Amniotic epithelial cell (primary cell): Measurements from ENCODE around the gene OSGIN1.

Experiments
- DNase-seq: peaks from one replicate; pipeline ENCODE4 v3.0.0-alpha.2; 2010; ENCODE audit warnings: low read depth

OSGIN1 gene

DNA sequence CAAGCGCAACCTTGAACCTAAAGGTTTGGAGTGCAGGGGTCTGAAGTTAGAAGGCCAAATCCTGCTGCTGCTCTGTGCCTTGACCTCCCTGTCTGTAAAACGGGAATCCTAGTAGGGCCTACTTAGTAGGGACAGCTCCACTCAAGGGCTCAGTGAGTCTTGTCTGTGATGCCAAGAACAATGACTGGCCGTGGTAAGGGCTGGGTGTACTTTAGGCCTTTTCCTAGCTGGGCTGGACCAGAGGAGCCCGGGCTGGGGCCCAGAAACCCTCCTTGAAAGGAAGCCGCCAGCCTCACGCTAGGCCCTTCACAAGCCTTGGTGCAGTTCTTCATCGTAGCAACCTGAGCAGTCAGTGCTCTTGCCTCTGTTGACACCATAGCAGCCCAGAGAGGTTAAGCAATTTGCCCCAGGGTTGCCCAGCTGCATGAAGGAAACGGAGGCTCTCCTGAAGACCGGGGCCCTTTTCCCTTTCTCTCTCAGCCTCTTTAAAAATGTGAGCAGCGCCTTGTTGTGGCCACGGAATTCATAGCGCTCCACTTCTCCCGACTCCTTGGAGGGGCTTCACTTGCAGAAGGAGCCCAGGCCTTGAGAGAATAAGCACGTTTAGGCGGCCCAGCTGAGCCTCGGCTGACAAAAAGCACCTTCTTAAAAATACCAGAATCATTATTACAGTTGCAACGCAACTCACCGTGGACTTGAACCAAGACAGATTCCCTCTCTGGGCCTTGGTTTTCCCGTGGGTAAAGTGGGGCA lies 19.4 kb downstream of the OSGIN1 start:
- DNase-seq = no peak

DNA sequence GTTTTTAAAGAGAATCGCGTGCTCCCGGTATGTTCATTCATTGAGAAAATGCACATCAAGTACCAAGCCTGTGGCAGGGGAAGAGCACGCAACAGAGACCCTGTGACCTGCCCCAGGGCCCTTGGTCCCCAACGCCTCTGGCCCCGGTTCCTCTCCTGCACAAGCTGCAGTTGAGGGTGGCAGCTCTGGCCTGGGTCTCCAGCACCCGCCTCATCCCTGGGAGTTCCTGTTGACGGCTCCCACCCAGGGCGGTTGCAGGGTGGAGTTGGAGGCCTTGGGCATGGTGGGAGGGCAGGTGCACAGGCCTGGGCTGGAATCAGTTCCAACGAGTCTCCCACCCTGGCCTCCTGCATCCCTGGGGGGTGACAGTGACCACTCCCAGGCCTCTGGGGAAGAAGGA lies 20.0 kb downstream of the OSGIN1 start:
- DNase-seq = no peak

DNA sequence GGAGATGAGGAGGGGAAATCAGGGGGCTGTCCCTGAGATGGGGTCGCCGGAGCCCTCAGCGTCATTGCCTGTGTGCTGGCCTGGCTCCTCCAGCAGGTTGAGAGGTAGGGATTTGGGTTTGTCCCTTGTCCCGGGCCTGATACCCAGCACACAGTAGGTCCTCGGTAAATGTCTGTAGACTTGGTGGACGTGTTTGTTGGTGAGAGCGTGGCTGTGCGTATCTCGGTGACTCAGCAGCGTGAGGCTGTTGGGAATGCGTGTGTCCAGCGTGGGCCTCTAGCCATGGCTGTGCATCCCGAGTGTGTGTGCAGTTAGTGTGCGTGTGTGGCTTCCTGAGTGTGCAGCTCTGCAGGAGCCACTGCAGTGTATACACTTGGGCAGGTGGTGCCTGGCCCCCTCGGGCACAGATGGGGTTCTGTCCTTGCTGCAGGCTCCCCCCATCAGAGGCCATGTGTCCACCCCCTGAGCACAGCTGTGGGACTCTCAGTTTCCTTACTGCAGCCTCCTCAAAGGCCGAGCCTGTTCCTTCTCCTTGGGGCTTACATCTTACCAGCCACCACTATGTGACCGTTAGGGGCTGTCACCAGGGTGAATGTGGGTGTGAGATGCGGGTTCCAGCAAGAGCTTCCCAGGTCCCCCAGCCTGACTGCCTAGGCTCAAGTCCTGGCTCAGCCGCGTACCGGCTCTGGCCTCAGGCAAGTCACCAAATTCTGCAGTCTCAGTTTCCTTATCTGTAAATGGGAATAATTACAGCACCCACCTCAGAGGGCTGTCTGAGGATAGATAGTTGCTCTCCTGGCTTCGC lies 20.7 kb downstream of the OSGIN1 start:
- DNase-seq = no peak

DNA sequence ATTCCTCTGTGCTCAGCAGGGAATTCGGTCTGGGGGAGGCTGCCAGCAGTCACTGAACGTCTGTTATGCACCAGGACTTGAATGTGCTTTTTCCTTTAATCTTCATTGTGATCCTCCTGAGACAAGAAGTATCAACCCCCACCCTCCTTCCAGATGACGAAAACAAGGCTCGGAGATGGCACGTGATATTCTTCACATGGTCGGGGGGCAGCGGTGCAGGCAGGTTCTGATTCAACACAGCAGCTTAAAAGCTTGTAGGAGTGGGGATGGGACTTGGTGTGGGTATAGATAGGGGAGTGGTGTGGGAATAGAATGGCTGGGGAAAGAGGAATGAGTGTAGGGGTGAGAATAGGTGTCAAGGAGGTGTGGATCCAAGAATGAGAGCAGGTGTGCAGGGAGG lies 21.4 kb downstream of the OSGIN1 start:
- DNase-seq = no peak

DNA sequence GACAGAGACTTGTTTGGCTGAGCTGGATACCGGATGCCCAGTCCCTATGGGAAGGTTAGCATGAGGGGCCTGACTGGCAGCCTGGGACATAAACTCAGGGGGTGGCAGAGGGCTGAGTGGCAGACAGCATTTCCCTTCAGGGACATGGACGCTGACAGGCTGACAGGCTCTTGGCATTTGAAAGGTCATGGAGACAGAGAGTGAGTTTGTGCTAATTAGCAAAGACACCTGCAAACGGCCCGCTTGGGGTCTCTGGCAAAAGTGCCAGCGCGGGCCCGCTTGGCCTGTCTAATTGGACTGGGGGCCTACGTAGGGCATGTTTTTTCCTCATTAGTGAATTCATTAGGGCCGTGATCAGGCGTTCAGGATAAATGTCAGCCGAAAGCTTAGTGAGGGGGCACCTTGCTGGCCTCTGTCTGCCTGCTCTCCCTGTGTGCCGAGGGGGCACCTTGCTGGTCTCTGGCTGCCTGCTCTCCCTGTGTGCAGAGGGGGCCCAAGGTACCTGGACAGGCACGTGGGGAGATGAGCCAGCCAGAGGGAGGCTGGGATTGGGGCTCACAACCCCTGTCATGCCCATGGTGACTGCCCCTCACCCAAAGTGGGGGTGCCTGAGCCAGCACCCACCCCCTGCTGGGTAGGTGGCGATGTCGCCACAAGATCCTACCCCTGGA lies 22.7 kb downstream of the OSGIN1 start:
- DNase-seq = no peak

DNA sequence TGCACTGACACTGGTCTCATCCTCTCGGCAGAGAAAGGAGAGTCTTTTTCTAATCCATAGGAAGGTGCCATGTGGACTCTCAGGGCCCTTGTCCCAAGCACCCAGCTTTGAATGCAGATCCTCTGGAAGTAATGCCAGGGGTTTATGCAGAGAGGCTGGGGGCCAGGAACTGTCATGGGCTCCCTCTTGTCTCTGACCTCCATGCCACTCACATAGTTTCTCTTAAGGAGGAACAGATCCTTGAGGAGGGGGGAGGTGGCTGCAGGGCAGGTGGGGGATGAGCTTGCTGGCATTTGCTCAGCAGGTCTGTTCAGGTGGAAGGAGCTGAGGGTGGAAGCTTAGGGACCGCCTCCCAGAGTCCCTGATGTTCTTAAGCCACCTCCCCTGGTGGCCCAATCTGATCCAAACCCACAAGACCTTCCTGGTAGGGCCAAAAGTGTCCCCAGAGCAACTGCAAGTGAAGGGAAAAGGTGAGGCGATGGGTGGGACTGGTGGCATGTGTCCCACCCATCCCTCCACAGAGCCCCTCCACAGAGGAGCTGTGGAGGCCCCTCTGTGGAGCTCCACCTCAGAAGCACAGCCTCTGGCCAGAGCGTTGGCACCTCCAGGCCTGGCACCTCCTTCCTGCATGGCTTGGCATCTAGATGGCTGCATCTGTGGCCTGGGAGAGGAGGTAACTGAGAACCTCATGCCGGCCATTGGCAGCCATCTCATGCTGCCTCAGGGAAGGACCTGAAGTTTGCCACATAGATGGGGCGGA lies 24.2 kb downstream of the OSGIN1 start:
- no peak for DNase-seq

DNA sequence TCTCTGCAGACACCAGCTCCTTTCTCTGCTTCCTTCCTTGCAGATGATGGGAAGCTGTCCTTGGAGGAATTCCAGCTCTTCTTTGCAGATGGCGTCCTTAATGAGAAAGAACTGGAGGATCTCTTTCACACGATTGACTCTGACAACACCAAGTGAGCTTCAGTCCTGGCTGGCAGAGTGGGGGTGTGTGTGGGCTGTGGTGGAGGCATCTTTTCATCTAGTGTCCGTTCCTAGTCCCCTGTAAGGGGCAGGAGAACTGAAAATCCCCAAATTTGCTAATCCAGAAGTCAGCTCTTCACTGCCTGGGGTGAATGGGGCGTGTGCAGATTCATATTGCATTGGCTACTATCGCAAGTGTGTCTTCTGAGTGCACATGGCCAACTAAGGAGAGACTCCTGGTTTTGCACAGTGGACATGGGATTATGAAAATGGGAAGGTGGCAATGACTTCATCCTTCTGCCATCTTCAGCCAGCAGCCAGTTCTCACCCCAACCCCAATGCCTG lies 25.4 kb downstream of the OSGIN1 start:
- DNase-seq = no peak

DNA sequence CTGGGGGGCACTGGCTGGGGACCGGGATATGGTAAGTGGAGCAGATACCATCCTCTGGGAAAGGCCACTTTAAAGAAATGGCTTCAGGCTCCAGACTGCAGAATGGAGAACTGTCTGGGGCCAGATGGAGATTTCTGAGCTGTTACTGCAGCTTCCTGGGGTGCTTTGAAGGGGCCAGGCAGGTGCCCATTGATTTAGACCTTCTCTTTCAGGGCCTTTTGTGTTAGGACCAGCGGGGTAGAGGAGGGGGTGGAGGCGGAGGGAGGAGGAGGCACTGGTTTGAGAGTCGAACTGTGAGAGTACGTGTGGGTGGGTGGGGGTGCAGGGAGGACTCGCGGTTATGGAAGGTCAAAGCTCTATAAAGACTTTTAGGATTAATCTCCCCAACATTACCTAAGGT lies 26.4 kb downstream of the OSGIN1 start:
- no peak for DNase-seq

DNA sequence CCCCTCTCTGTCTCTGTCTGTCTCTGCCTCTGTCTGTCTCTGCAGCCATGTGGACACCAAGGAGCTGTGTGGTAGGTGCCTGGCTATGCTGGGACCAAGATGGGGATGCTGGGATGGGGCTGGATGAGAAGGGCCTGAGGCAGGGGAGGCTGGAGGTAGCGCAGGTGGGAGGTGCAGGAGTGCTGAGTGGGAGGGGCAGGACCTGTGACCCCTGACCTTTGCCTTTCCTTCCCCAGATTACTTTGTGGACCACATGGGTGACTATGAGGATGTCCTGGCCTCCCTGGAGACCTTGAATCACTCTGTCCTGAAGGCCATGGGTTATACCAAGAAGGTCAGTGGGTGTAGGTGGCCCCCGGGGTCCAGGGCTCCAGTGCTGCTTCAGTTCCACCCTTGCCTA lies 27.8 kb downstream of the OSGIN1 start:
- no peak for DNase-seq

DNA sequence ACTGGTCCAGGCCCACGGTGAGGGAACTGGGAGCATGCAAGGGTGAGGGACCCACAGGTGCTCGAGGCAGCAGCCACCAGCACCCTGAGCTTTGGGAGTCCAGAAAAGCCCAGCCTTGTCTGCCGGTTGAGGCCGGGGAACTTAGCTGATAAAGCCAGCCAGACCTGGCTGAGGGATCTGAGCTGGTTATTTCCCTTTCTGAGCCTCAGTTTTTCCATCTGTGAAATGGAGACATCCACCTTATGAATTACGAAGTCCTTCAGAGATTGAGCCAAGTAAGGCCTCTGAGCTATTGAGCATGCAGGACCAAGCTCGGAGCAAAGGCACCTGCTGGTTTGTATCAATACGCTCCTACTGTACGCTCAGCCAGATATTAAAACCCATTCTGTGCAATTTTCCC lies 28.8 kb downstream of the OSGIN1 start:
- no peak for DNase-seq

DNA sequence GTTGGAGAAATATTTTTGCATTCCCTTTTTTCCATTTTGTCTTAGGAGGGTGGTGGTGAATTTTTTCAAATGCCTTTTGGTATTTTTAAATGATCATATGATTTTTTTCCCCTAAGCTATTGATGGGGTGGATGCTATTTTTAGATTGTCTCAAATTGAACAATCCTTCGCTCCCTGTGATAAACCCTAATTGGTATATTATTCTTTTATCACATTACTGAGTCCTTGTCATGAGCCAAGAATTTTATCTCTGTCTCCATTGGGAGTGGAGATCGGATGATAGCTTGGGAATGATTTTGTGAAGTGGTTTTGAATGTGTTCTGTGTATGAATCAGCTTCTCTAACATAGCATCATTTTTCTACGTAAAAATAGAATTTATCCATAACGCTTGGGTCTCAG lies 30.5 kb downstream of the OSGIN1 start:
- DNase-seq = no peak

DNA sequence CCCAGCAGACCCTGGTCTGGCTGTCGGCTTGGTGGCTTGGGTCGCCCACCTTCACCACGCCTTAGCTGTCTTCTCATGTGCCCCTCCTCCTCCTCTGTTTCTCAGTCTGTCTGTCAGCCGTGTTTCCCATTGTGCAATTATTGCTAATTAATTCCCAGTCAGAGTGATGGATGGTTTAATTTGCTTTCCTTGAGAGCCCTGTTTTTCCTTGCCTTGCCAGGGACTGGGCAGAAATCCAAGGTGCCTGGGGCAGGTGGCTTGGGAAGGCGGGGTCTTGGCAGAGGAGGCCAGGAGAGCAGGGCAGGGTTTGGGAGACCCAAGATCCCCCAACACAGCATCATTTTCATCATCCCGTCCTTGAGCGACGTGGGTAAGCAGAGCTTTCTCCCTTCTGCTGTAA lies 36.3 kb downstream of the OSGIN1 start:
- DNase-seq = no peak

DNA sequence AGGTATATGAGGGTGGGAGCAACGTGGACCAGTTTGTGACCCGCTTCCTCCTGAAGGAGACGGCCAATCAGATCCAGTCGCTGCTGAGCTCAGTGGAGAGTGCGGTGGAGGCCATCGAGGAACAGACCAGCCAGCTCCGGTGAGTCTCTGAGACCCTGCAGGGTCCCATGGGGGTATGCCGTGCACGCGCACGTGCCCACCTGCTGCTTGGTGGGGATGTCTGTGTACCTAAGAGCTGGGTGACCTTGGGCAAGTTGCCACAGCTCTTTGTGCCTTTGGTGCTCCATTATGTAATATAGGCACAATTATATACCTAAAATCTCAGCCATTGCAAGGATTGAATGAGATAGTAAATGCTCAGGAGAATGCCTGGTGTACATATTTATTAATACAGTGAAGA lies 37.5 kb downstream of the OSGIN1 start:
- DNase-seq = no peak

DNA sequence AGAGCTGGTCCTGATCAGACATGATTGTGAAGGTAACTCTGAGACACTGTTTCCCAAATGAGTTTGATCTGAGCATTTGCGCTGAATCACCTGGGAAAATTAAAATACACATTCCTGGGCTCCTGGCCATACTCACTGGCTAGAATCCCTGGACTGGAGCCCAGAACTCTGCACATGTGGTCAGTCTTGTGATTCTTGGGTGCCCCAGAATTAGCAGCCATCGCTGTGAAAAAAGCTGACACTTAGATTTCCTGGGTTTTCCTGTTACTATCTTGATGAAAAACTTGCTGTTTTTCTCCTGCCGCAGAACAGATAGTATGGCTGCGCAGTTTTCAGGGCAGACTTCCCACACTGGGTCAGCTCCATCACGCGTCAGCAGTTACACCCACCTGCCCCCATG lies 39.6 kb downstream of the OSGIN1 start:
- peak; percentile 74 for DNase-seq

DNA sequence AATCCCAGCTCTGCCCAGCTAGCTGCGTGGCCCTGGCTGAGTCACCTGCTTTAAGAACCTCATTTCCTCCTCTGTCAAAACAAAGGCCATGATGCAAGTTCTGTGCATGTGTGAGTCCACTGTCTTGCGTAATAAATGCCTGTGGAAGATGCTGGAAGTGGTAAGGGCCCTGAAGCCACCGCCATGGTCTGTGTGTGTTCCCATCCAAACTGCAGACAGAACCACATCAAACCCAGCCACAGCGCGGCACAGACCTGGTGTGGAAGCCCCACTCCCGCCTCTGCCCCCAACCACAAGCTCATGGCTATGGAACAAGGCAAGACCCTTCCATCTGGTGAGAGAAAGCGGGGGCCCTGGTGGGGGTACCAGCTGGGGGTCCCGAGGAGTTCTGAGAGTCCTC lies 41.0 kb downstream of the OSGIN1 start:
- DNase-seq = peak; percentile 96

DNA sequence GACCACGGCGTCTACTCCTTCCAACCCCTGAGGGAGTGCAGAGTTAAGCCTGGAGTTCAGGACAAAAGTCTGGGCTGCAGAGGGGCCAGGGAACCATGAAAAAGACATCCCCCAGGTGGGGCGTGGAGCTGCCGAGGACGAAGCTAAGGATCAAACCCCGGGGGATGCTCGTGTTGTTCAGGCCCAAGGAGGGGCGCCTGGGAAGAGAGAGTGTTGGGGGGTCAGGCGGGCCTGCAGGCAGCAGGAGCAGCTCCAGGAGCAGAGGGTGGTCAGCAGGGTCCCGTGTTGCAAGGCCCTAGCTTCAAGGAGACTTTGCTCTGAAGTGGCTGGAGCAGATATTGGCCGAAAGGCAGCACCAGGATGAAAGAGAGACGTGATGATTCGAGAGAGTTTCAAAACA lies 41.7 kb downstream of the OSGIN1 start:
- no peak for DNase-seq

DNA sequence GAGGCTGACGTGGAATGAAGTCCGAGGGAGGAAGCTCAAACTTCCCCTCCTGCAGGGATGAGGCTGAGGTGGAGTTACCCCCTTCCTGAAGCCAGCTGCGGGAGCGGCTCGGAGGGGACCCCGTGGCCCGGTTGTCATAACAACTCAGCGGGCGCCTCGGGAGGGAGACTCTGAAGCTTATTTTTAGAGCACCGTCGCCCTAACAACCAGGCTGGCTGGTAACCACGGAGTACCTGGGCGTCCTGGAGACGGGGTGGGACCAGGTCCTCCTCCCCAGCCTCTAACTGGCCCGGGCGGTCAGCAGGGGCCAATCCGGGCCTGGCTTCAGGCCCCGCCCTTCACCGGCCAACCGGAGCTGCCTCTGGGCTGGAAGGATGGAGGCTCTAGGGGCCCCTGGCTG lies 42.7 kb downstream of the OSGIN1 start:
- DNase-seq = no peak

DNA sequence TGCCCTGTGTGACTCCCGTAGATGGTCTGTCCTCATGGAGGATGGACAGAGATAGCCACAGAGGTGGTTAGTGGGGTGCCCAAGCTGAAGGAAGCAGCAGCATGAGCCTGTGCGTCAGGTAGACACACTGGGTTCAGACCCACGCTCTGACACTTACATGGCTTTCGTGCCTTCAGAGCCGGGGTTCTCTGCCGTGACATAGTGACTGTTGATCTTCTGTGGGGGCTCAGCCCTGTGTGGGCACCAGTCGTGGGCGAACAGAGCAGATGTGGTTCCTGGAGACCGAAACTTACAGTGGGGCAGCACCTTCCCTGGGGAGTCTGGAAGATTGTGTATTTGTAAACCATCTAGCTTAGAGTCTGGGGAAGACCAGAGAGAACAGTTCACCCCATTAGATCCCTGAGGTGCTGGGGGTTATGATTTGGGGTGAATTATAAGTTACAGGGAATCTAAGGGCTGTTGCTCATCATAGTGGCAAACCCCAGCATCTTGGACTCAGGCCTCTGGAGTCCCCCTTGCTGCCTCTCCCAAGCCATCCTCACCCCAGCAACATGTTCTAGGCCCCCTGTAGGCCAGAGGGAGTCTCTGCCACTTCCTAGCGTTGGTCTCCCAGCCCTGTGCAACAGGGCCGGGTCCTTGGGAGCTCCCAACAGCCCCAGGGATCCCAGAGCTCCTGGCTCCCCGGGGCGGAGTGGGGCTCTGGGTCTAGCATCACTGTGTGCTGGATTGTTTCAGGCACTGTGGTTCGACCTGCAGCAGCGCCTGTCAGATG lies 43.6 kb downstream of the OSGIN1 start:
- DNase-seq = no peak

DNA sequence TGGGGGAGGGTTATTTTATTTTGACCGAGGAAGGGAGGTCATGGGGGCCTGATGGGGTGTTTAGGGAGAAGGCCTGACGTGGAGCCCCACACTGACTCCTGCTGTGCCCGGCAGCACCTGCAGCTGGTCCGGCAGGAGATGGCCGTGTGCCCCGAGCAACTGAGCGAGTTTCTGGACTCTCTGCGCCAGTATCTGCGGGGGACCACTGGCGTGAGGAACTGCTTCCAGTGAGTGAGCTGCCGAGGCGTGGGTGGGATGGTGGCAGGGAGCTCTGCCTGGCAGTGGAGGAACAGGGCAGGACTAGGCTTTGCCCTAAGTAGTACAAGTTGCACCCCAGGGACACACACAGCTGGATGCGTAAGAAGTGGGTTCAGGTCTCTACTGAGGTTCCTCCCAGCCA lies 45.1 kb downstream of the OSGIN1 start:
- DNase-seq = no peak

DNA sequence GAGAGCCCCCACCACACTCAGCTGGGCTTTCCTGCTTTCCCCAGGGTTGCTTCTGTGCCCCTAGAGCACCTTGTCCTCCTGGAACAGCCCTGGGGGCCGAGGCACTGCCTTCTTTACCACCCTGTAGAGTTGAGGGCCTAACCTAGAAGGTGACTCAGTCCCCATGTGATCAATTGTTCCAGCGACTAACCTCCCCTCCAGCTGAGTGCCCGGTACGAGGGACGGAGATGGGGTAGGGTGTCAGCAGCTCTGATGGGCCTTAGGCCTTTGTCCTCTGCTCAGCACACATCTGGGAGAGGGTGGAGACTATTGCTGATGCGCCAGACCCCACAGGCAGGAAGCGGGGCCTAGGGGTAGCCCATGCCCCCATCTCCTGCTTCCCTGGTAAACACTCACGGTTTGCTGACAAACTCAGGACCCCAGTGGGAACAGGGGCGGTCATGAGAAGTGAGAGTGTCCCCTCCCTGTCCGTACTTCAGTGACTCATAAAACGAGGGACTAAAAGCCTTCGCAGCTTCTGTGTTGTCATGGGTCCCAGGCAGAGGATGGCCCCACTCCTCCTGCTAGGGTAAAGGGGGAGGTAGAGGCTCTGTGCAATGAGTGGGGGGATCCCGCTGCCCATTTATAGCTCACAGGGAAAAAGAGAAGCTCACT lies 48.1 kb downstream of the OSGIN1 start:
- no peak for DNase-seq

DNA sequence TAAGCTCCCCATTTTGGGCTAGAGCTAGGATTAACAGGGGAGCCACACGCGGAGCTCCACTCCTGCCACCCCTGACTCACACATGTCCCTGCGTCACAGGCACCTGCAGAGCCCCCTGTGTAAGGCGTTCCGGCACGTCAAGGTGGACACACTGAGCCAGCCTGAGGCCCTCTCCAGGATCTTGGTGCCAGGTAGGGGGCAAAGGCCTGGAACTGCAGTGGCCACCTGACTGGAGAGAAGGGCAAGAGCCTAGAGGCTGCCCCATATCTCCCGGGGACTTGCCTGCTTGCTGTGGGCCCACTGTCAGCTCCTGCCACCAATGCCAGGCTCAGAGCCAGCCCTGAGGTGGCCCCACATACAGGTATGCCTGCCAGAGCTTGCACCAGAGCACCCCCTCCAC lies 48.7 kb downstream of the OSGIN1 start:
- DNase-seq = no peak
